Activated CD8-positive, alpha-beta memory T cell treated with anti-CD3 and anti-CD28 coated beads, Interleukin-2, amount 50 U/mL, for 24 hours (primary cell): ENCODE results near the gene ALG11.
"Not testable (repeated sequence)": the region's sequence is repeated elsewhere in the genome, so short reads cannot be mapped to it uniquely, and the experiment has no call there.

Experiments used
- DNase-seq: peaks from one replicate; pipeline ENCODE4 v3.0.0-alpha.2; 2020; ENCODE audit errors: extremely low read depth

ALG11 gene

GRCh38 chr13:52029569-52029968, 17.4 kb downstream of the ALG11 start:
- DNase-seq: no peak

GRCh38 chr13:52030401-52030800, 18.2 kb downstream of the ALG11 start:
- not testable (repeated sequence) for DNase-seq

- no peak for DNase-seq
Observed at GRCh38 chr13:52033039-52033438, 20.8 kb downstream of the ALG11 start.

GRCh38 chr13:52034616-52035226, 22.5 kb downstream of the ALG11 start:
- no peak for DNase-seq

GRCh38 chr13:52036037-52036436, 23.8 kb downstream of the ALG11 start:
- DNase-seq: no peak

- DNase-seq: no peak
Observed at GRCh38 chr13:52043675-52044074, 31.5 kb downstream of the ALG11 start.

- no peak for DNase-seq
Observed at GRCh38 chr13:52047463-52047862, 35.3 kb downstream of the ALG11 start.

GRCh38 chr13:52048516-52048915, 36.3 kb downstream of the ALG11 start:
- no peak for DNase-seq

- DNase-seq: no peak
Observed at GRCh38 chr13:52051400-52051799, 39.2 kb downstream of the ALG11 start.

- DNase-seq: no peak
Observed at GRCh38 chr13:52053460-52053859, 41.3 kb downstream of the ALG11 start.

- not testable (repeated sequence) for DNase-seq
Observed at GRCh38 chr13:52061064-52061463, 48.9 kb downstream of the ALG11 start.

- no peak for DNase-seq
Observed at GRCh38 chr13:52061587-52061986, 49.4 kb downstream of the ALG11 start.

GRCh38 chr13:52067237-52067636, 55.0 kb downstream of the ALG11 start:
- DNase-seq: no peak

- DNase-seq: no peak
Observed at GRCh38 chr13:52070929-52071523, 58.8 kb downstream of the ALG11 start.
